Right lobe of liver (tissue), 4 donors: ENCODE results near the gene PERM1.

Source experiments
- CTCF ChIP-seq, 4 donors: fragments of 200-600 bp in 3 of 4; fragments of 450-650 bp in 1 of 4; IDR thresholded peaks; one replicate each; pipeline versions ENCODE4 v1.5.1 to v1.8.0; 2016 to 2022; ENCODE audit warnings: antibody characterized with exemption in 4 of 4, mild to moderate bottlenecking in 2 of 4
- POLR2A ChIP-seq: fragments of 450-650 bp; IDR thresholded peaks from one replicate; pipeline ENCODE4 v1.6.1; 2017; ENCODE audit warnings: antibody characterized with exemption, mild to moderate bottlenecking
- donor health status: DM: no; HTN: no; CAD: no.
- donor health status: DM: no; HTN: no; CAD: no.
- donor health status: DM: no; HTN: yes; CAD: no.

DNA sequence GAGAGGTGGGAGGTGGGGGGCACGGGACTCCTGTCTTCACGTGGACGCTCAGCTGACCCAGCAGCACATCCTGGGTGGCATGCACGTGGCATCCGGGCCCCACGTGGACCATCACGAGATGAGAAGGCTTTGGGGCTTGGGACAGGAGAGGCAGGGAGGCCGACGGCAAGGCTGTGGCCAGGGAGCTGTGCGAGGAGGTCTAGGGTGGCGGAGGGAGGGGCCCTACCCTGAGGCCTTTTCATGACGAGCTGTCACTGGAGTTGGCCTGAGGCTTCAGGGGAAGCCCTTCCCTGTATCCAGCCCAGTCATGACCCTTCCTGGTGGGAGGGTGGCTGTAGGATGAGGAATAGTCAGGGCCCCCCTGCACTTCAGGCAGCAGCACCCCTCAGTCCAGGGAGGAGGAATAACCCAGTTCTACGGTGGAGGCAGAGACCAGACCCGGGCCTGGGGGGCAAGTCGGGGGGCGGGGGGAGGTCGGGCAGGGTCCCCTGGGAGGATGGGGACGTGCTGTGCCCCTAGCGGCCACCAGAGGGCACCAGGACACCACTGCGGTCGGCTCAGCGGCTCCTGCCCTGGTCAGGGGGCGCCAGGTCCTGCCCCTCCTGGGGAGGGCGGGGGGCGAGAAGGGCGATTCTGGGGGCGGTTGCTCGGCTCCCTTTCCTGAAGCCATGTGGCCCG is 2.0 kb upstream of the PERM1 start:
- TF ChIP-seq CTCF (IDR thresholded peaks at IDR 0.05) (peak; percentile 50 to 97 (median 88)), POLR2A (no peak)
